ENCODE results near the gene TNFRSF19. TPM values are rescaled to one million over a fixed set of nuclear protein-coding genes. Genes with fewer than 3 reads are reported as not detected.

Gene TNFRSF19
- total and polyA plus RNA-seq, 2 of the 4 experiments (the other 2 are of a cell fraction): 18.6 to 26.3 TPM

DNA sequence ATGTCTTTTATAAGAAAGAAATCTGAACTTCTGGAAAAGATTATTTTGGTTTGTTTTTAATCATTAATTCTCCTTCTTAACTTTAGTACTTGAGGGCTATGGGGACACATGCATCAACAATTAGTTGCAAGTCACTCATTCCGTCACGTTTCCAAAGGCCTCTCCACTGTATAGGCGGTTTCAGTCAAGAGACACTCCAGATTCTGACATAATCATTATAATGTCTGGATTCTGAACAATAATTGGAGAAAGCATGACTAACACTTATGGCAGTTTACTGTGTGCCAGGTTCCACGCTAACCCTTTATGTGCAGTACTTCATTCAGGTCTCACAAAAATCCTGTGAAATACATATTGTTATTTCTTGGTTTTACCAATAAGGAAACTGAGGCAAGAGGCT is 71.9 kb downstream of the TNFRSF19 start:
- Histone ChIP-seq H3K23ac (ENCODE audit: low read depth, low read length) (no peak overlapping the region), H3K14ac (replicated peaks; ENCODE audit: low read depth, low read length) (no peak overlapping the region), H2BK5ac (ENCODE audit: low read depth, low read length, poor library complexity, severe bottlenecking) (no peak overlapping the region), H4K5ac (ENCODE audit: low read depth, low read length) (no peak overlapping the region), H4K91ac (ENCODE audit: insufficient read depth, low read depth, low read length) (no peak overlapping the region), H2AFZ (replicated peaks; ENCODE audit: low read length, poor library complexity) (no peak overlapping the region), H4K8ac (ENCODE audit: low read depth in 2 of 2, low read length in 2 of 2) (no peak overlapping the region), H2BK120ac (ENCODE audit: low read depth, low read length) (no peak overlapping the region), H3K79me1 (ENCODE audit: low read depth in 1 of 2, low read length in 2 of 2) (peaks cover 0 to 22% of the 10 kb centered on the region in 2 experiments; a peak in 3 of 4 replicates), H4K20me1 (ENCODE audit: insufficient read depth, low read length) (no peaks in the 10 kb centered on the region), H2BK15ac (ENCODE audit: low read depth, low read length) (no peak overlapping the region), H3K9me1 (ENCODE audit: insufficient read depth, low read length) (peaks cover 5% of the 10 kb centered on the region; the same call in 1 of the 2 replicates), H3K56ac (ENCODE audit: extremely low read depth, insufficient read depth, low read length) (no peak overlapping the region), H2AK9ac (replicated peaks; ENCODE audit: low read depth, low read length, poor library complexity) (no peak overlapping the region), H2BK20ac (ENCODE audit: low read depth, low read length) (no peak overlapping the region), H3K27me3 (ENCODE audit: control insufficient read depth, insufficient read depth, low read length) (no peaks in the 10 kb centered on the region), H3K4me1 (ENCODE audit: control insufficient read depth, insufficient read depth, low read length) (peaks cover 8% of the 10 kb centered on the region), H3K4me2 (ENCODE audit: low read depth, low read length) (no peak overlapping the region), H3K18ac (ENCODE audit: low read depth, low read length) (no peak overlapping the region), H3K9ac (ENCODE audit: low read depth, low read length) (no peak overlapping the region), H3K4ac (ENCODE audit: low read depth, low read length) (no peak overlapping the region), H3K9me3 (ENCODE audit: control insufficient read depth, insufficient read depth, low read length) (no peaks in the 10 kb centered on the region), H3K36me3 (ENCODE audit: control insufficient read depth, insufficient read depth, low read length) (peaks cover 33% of the 10 kb centered on the region), H2AK5ac (ENCODE audit: low read depth, low read length) (no peak overlapping the region), H3K4me3 (ENCODE audit: insufficient read depth, low read depth, low read length) (no peak overlapping the region), H3K27ac (ENCODE audit: insufficient read depth, low read length) (no peak overlapping the region)
- ATAC-seq (ENCODE audit: low read depth) (no peak), DNase-seq (peak; percentile 30)
- dilution Hi-C loops (cut with HindIII; ENCODE audit: low sequenced_read_pairs, unreplicated experiment) (no loop called here), intact Hi-C loops (cut with micrococcal nuclease) (no loop called here), in situ Hi-C loops (cut with MboI; ENCODE audit: low sequenced_read_pairs) (no loop called here)
- TF ChIP-seq MAFK (IDR thresholded peaks at IDR 0.05; ENCODE audit: low read depth, low read length): no peak
- TF ChIP-seq USF2 (IDR thresholded peaks at IDR 0.05; ENCODE audit: low read depth, low read length): no peak
- no peak for TF ChIP-seq CEBPB (IDR thresholded peaks at IDR 0.05; ENCODE audit: low read depth, low read length)
- no peak for TF ChIP-seq SMC3 (IDR thresholded peaks at IDR 0.05; ENCODE audit: low read depth, low read length)
- TF ChIP-seq, protein P1, sequence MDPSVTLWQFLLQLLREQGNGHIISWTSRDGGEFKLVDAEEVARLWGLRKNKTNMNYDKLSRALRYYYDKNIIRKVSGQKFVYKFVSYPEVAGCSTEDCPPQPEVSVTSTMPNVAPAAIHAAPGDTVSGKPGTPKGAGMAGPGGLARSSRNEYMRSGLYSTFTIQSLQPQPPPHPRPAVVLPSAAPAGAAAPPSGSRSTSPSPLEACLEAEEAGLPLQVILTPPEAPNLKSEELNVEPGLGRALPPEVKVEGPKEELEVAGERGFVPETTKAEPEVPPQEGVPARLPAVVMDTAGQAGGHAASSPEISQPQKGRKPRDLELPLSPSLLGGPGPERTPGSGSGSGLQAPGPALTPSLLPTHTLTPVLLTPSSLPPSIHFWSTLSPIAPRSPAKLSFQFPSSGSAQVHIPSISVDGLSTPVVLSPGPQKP (IDR thresholded peaks at IDR 0.05; ENCODE audit: borderline replicate concordance, low read depth, low read length): no peak
- no peak for TF ChIP-seq POLR2A (IDR thresholded peaks at IDR 0.05; ENCODE audit: low read depth, low read length)
- no peak for TF ChIP-seq CHD1 (IDR thresholded peaks at IDR 0.05; ENCODE audit: low read depth, low read length)
- TF ChIP-seq RAD21 (IDR thresholded peaks at IDR 0.05; ENCODE audit: low read length): no peak
- ChIA-PET POLR2A (ENCODE audit: unreplicated experiment) (no interaction called here), CTCF (no interaction called here)
- no TSS peak for BruUV-seq (replicated peaks)
- WGBS, 2 experiments (ENCODE audit: extremely low coverage in 2 of 2, insufficient read length in 1 of 2): no CpG with 5 or more reads among the region's 4 CpGs

Measured in IMR-90 (cell line).